HepG2 (cell line): ENCODE data around the gene SYT10. TPM values are rescaled to one million over a fixed set of nuclear protein-coding genes. Genes with fewer than 3 reads are reported as not detected.

Source experiments
- ATAC-seq: fragments of 200-7000 bp; cut with Tn5 transposase; 3 replicates; pipeline ENCODE4 v1.9.1; 2020; ENCODE audit warnings: mild to moderate bottlenecking, moderate library complexity
- BruUV-seq: library from RNA; stranded (reverse); fragments of 400-500 nt; replicated peaks from 2 replicates; lab custom pipeline; 2021; lab: Mats Ljungman, UMichigan
- CTCF ChIA-PET: fragments of 300-600 bp; formaldehyde crosslinking; extraction: SDS; loops from one replicate; lab custom pipeline; 2021; ENCODE audit warnings: low total read pairs, inconsistent platforms, low intra/inter-chr PET ratio; lab: Yijun Ruan, JAX
- POLR2A ChIA-PET: fragments of 350-600 bp; sonication (Branson Sonifier 250); formaldehyde crosslinking; loops from one replicate; lab custom pipeline; 2020; ENCODE audit warnings: antibody characterized with exemption, inconsistent platforms; lab: Yijun Ruan, JAX
- DNase-seq: peaks from one replicate; pipeline ENCODE4 v3.0.0-alpha.2; 2015; ENCODE audit warnings: low spot score
- FAIRE-seq: peaks from 3 replicates; lab custom pipeline; 2011; peaks lifted over from hg19 to GRCh38; lab: Jason Lieb, UNC
- H2AFZ ChIP-seq: one replicate; pipeline ENCODE4 v1.6.1; 2011; ENCODE audit warnings: low read length, inconsistent platforms
- H3K27ac ChIP-seq: fragments of 300-600 bp; 3 replicates; pipeline ENCODE4 v1.8.0; 2011; ENCODE audit warnings: mixed run types, mild to moderate bottlenecking, mixed read lengths, low read length, inconsistent platforms; ENCODE audit not compliant: insufficient read depth; ENCODE audit errors: extremely low read length
- H3K27me3 ChIP-seq, 2 experiments: fragments of 200-600 bp in 1 of 2; 2 replicates in 1 of 2; 3 replicates in 1 of 2; pipeline versions ENCODE4 v1.6.0 to v1.8.0; 2011; ENCODE audit warnings: low read length in 2 of 2, mild to moderate bottlenecking in 2 of 2, moderate library complexity in 2 of 2, inconsistent platforms in 1 of 2; ENCODE audit not compliant: insufficient read depth in 2 of 2, control insufficient read depth in 1 of 2
- H3K36me3 ChIP-seq, 2 experiments: fragments of 200-600 bp in 1 of 2; replicated peaks in 1 of 2; 2 replicates in 1 of 2; 3 replicates in 1 of 2; pipeline versions ENCODE4 v1.5.1 to v1.8.0; 2011; ENCODE audit warnings: low read length in 2 of 2, inconsistent platforms in 1 of 2; ENCODE audit not compliant: insufficient read depth in 2 of 2, control insufficient read depth in 1 of 2
- H3K4me1 ChIP-seq: 2 replicates; pipeline ENCODE4 v1.5.1; 2012; ENCODE audit warnings: low read length, inconsistent platforms; ENCODE audit not compliant: insufficient read depth
- H3K4me2 ChIP-seq: 2 replicates; pipeline ENCODE4 v1.6.0; 2011; ENCODE audit warnings: low read depth, low read length, inconsistent platforms
- H3K4me3 ChIP-seq, 3 experiments: fragments of 200-600 bp in 1 of 3; sonication (generic), shearing (Covaris generic) in 1 of 3; replicated peaks in 1 of 3; 2 replicates each; pipeline ENCODE4 v1.5.1; 2011 to 2016; ENCODE audit warnings: low read length in 3 of 3, inconsistent platforms in 2 of 3, low read depth in 2 of 3, mild to moderate bottlenecking in 2 of 3, control low read depth in 1 of 3, mixed read lengths in 1 of 3; ENCODE audit not compliant: insufficient read depth in 1 of 3
- H3K79me2 ChIP-seq: one replicate; pipeline ENCODE4 v1.6.1; 2011; ENCODE audit warnings: low read length, inconsistent platforms; ENCODE audit not compliant: insufficient read depth
- H3K9ac ChIP-seq: 2 replicates; pipeline ENCODE4 v1.6.0; 2011; ENCODE audit warnings: mild to moderate bottlenecking, low read depth, low read length, inconsistent platforms; ENCODE audit not compliant: insufficient read depth
- H3K9me3 ChIP-seq: 2 replicates; pipeline ENCODE4 v1.5.1; 2012; ENCODE audit warnings: mild to moderate bottlenecking, low read length
- H4K20me1 ChIP-seq: 2 replicates; pipeline ENCODE4 v1.6.0; 2011; ENCODE audit warnings: inconsistent platforms, mild to moderate bottlenecking, low read length, moderate library complexity; ENCODE audit not compliant: insufficient read depth
- AHR ChIP-seq: IDR thresholded peaks from 2 replicates; pipeline ENCODE4 v1.6.1; 2018; ENCODE audit warnings: missing genetic modification reagents, missing compliant biosample characterization
- CCAR2 ChIP-seq: fragments of 200-400 bp; formaldehyde crosslinking; optimal IDR thresholded peaks from 2 replicates; pipeline ENCODE3; 2018; ENCODE audit warnings: low read depth, mild to moderate bottlenecking, low read length, moderate library complexity
- CENPX ChIP-seq: sonication (generic); formaldehyde crosslinking; IDR thresholded peaks from 2 replicates; pipeline ENCODE4 v1.9.0; 2021; ENCODE audit warnings: mild to moderate bottlenecking, missing genetic modification reagents, moderate library complexity
- CSRNP2 ChIP-seq: sonication (generic); formaldehyde crosslinking; conservative IDR thresholded peaks from 2 replicates; pipeline ENCODE4 v1.8.0; 2022; ENCODE audit warnings: low read depth, missing genetic modification reagents
- JUN ChIP-seq: sonication (generic); formaldehyde crosslinking; IDR thresholded peaks from 2 replicates; pipeline ENCODE4 v1.4.0; 2020; ENCODE audit warnings: mild to moderate bottlenecking, missing genetic modification reagents
- MAZ ChIP-seq, 2 experiments: sonication (generic) in 1 of 2; formaldehyde crosslinking in 1 of 2; IDR thresholded peaks; 2 replicates each; pipeline versions ENCODE4 v1.5.0 to v1.6.1; 2012 to 2020; ENCODE audit warnings: low read depth in 2 of 2, mild to moderate bottlenecking in 2 of 2, borderline replicate concordance in 1 of 2, improper control_type of control experiment in 1 of 2, low read length in 1 of 2, missing genetic modification reagents in 1 of 2, moderate library complexity in 1 of 2
- MTF2 ChIP-seq: sonication (generic); formaldehyde crosslinking; IDR thresholded peaks from 2 replicates; pipeline ENCODE4 v1.5.0; 2020; ENCODE audit warnings: missing genetic modification reagents, borderline replicate concordance
- NCOA5 ChIP-seq: sonication (generic); formaldehyde crosslinking; IDR thresholded peaks from 2 replicates; pipeline ENCODE4 v1.4.0; 2020; ENCODE audit warnings: missing genetic modification reagents
- RBM22 ChIP-seq: fragments of 200-400 bp; formaldehyde crosslinking; optimal IDR thresholded peaks from 2 replicates; pipeline ENCODE3; 2017; ENCODE audit warnings: mild to moderate bottlenecking, low read length, moderate library complexity
- SRY ChIP-seq: sonication (generic); formaldehyde crosslinking; IDR thresholded peaks from 2 replicates; pipeline ENCODE4 v1.8.0; 2022; ENCODE audit warnings: mild to moderate bottlenecking, missing genetic modification reagents
- ZKSCAN1 ChIP-seq: fragments of 150-350 bp; IDR thresholded peaks from 2 replicates; pipeline ENCODE4 v1.6.1; 2014; ENCODE audit warnings: low read length
- ZNF329 ChIP-seq: sonication (generic); formaldehyde crosslinking; IDR thresholded peaks from 2 replicates; pipeline ENCODE4 v1.9.0; 2021; ENCODE audit warnings: low read depth, mild to moderate bottlenecking, missing genetic modification reagents
- ZNF552 ChIP-seq: sonication (generic); formaldehyde crosslinking; IDR thresholded peaks from 2 replicates; pipeline ENCODE4 v1.9.0; 2022; ENCODE audit warnings: missing genetic modification reagents, mild to moderate bottlenecking, borderline replicate concordance
- ZNF607 ChIP-seq: sonication (generic); formaldehyde crosslinking; IDR thresholded peaks from 2 replicates; pipeline ENCODE4 v1.5.1; 2020; ENCODE audit warnings: missing genetic modification reagents, mild to moderate bottlenecking, borderline replicate concordance
- ZNF616 ChIP-seq: sonication (generic); formaldehyde crosslinking; IDR thresholded peaks from 2 replicates; pipeline ENCODE4 v1.5.0; 2020; ENCODE audit warnings: low read depth, mild to moderate bottlenecking, missing genetic modification reagents
- ZNF850 ChIP-seq: sonication (generic); formaldehyde crosslinking; conservative IDR thresholded peaks from 2 replicates; pipeline ENCODE4 v1.9.0; 2021; ENCODE audit warnings: mild to moderate bottlenecking, missing genetic modification reagents
- WGBS: methylation state at CpG from one replicate; pipeline ENCODE4 v1.1.6; 2017; ENCODE audit warnings: low lambda C conversion rate; 5-methylcytosine and 5-hydroxymethylcytosine counted together
- in situ Hi-C: cut with HindIII; loops from 2 replicates; pipeline ENCODE4 v1.10.0; 2017; ENCODE audit warnings: low pct_unique_long_range_greater_than_20kb; ENCODE audit not compliant: extremely low pct_ligation_motif_present
- intact Hi-C: fragments of 100-400 bp; cut with micrococcal nuclease; formaldehyde crosslinking; loops from one replicate; pipeline ENCODE4 v1.10.0; 2022; ENCODE audit not compliant: unreplicated experiment
- polyA plus RNA-seq, 8 experiments: library from polyadenylated mRNA; depleted of rRNA in 3 of 8; stranded (reverse) in 7 of 8; unstranded in 1 of 8; fragments of >200 nt; fragmentation: Illumina TruSeq in 4 of 8; extraction: Trizol in 4 of 8; gene quantifications; 2 replicates each; pipeline versions ENCODE4 v1.2.1 to v1.2.3, GENCODE V29; 2011 to 2016; ENCODE audit warnings: low read depth in 4 of 8, missing spikeins in 1 of 8, mixed read lengths in 1 of 8; ENCODE audit not compliant: insufficient read depth in 1 of 8
- total RNA-seq, 5 experiments: library from RNA; depleted of rRNA; stranded (reverse); fragments of >200 nt; fragmentation: Illumina TruSeq; extraction: Trizol; gene quantifications; 2 replicates each; pipeline ENCODE4 v1.2.3, GENCODE V29; 2016; ENCODE audit warnings: low read depth in 1 of 5
- TF ChIP-seq, protein P1 (sequence below): sonication (generic); formaldehyde crosslinking; IDR thresholded peaks from 2 replicates; pipeline ENCODE4 v1.5.1; 2020; ENCODE audit warnings: mild to moderate bottlenecking, missing genetic modification reagents, moderate library complexity

Gene SYT10
- total and polyA plus RNA-seq, 2 of the 13 experiments (the other 11 are each of a cell fraction or from before 2014, with no cell fraction given), result not detected

- Histone ChIP-seq H2AFZ (no peak overlapping the region), H3K9ac (no peak overlapping the region), H3K4me2 (no peak overlapping the region), H3K4me1 (no peaks in the 10 kb centered on the region), H3K36me3 (no peaks in the 10 kb centered on the region), H3K79me2 (no peaks in the 10 kb centered on the region), H3K9me3 (no peaks in the 10 kb centered on the region), H3K4me3 (no peak overlapping the region), H4K20me1 (no peaks in the 10 kb centered on the region), H3K27ac (no peak overlapping the region), H3K27me3 (no peaks in the 10 kb centered on the region; a peak in 1 of 5 replicates)
- in situ Hi-C loops, result no loop called here
- ChIA-PET POLR2A (no interaction called here), CTCF (no interaction called here)
- DNase-seq, result no peak
- no TSS peak for BruUV-seq
- intact Hi-C loops, result no loop called here
- TF ChIP-seq MTF2 (CRISPR knock-in tag) (no peak), ZNF329 (CRISPR knock-in tag) (no peak), JUN (no peak), ZNF850 (CRISPR knock-in tag) (no peak), SRY (no peak), CENPX (CRISPR knock-in tag) (no peak), ZKSCAN1 (no peak), AHR (CRISPR knock-in tag) (no peak), MAZ (IDR thresholded peaks at IDR 0.05; ENCODE audit: borderline replicate concordance, low read depth, low read length) (no peak), MAZ (CRISPR knock-in tag; IDR thresholded peaks at IDR 0.05; ENCODE audit: low read depth) (no peak), NCOA5 (CRISPR knock-in tag) (no peak), RBM22 (no peak), ZNF607 (CRISPR knock-in tag) (no peak), ZNF616 (CRISPR knock-in tag) (no peak), ZNF552 (CRISPR knock-in tag) (no peak), CSRNP2 (CRISPR knock-in tag) (no peak), CCAR2 (no peak)
- TF ChIP-seq, protein P1, sequence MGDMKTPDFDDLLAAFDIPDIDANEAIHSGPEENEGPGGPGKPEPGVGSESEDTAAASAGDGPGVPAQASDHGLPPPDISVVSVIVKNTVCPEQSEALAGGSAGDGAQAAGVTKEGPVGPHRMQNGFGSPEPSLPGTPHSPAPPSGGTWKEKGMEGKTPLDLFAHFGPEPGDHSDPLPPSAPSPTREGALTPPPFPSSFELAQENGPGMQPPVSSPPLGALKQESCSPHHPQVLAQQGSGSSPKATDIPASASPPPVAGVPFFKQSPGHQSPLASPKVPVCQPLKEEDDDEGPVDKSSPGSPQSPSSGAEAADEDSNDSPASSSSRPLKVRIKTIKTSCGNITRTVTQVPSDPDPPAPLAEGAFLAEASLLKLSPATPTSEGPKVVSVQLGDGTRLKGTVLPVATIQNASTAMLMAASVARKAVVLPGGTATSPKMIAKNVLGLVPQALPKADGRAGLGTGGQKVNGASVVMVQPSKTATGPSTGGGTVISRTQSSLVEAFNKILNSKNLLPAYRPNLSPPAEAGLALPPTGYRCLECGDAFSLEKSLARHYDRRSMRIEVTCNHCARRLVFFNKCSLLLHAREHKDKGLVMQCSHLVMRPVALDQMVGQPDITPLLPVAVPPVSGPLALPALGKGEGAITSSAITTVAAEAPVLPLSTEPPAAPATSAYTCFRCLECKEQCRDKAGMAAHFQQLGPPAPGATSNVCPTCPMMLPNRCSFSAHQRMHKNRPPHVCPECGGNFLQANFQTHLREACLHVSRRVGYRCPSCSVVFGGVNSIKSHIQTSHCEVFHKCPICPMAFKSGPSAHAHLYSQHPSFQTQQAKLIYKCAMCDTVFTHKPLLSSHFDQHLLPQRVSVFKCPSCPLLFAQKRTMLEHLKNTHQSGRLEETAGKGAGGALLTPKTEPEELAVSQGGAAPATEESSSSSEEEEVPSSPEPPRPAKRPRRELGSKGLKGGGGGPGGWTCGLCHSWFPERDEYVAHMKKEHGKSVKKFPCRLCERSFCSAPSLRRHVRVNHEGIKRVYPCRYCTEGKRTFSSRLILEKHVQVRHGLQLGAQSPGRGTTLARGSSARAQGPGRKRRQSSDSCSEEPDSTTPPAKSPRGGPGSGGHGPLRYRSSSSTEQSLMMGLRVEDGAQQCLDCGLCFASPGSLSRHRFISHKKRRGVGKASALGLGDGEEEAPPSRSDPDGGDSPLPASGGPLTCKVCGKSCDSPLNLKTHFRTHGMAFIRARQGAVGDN (CRISPR knock-in tag), result no peak
- ATAC-seq, result no peak
- no peak for FAIRE-seq
- WGBS, result 50% methylated on average over 9 of the region's 9 CpGs
Observed at GRCh38 chr12:33440477-33440876, 858 bp upstream of the SYT10 start.
